GM12878 (cell line): ENCODE data around the gene SIVA1. TPM values are rescaled to one million over a fixed set of nuclear protein-coding genes. Genes with fewer than 3 reads are reported as not detected.

ENCODE experiments used
- ATAC-seq: fragments of 200-7000 bp; cut with Tn5 transposase; 3 replicates; pipeline ENCODE4 v1.9.1; 2020; ENCODE audit warnings: mild to moderate bottlenecking, moderate library complexity
- BruUV-seq: library from RNA; stranded (reverse); fragments of 400-500 nt; replicated peaks from 2 replicates; lab custom pipeline; 2021; lab: Mats Ljungman, UMichigan
- CTCF ChIA-PET: fragments of 300-600 bp; sonication (Branson Sonifier 250); formaldehyde crosslinking; extraction: SDS; loops from one replicate; lab custom pipeline; 2021; ENCODE audit warnings: inconsistent platforms; lab: Yijun Ruan, JAX
- POLR2A ChIA-PET: fragments of 350-600 bp; formaldehyde crosslinking; extraction: SDS; loops from one replicate; lab custom pipeline; 2021; ENCODE audit warnings: inconsistent platforms; lab: Charles Lee
- RAD21 ChIA-PET: fragments of 300-600 bp; sonication (Branson Sonifier 250); formaldehyde crosslinking; loops from one replicate; lab custom pipeline; 2023; ENCODE audit warnings: antibody characterized with exemption; ENCODE audit not compliant: unreplicated experiment; lab: Charles Lee
- SMC1A ChIA-PET: fragments of 300-600 bp; sonication (Branson Sonifier 250); formaldehyde crosslinking; loops from one replicate; lab custom pipeline; 2023; ENCODE audit not compliant: unreplicated experiment, uncharacterized antibody; lab: Charles Lee
- DNase-seq: peaks from one replicate; pipeline ENCODE4 v3.0.0-alpha.2; 2011; ENCODE audit warnings: low read depth, low spot score
- FAIRE-seq: peaks from 3 replicates; lab custom pipeline; 2011; peaks lifted over from hg19 to GRCh38; lab: Jason Lieb, UNC
- H2AFZ ChIP-seq: 2 replicates; pipeline ENCODE4 v1.6.0; 2011; ENCODE audit warnings: low read depth, low read length, control low read depth; ENCODE audit not compliant: control insufficient read depth
- H3K27ac ChIP-seq: 2 replicates; pipeline ENCODE4 v1.5.1; 2011; ENCODE audit warnings: control low read depth; ENCODE audit not compliant: control insufficient read depth, insufficient read depth
- H3K27me3 ChIP-seq, 2 experiments: replicated peaks in 1 of 2; 2 replicates each; pipeline versions ENCODE4 v1.6.0 to v1.6.1; 2011; ENCODE audit warnings: low read length in 1 of 2; ENCODE audit not compliant: control insufficient read depth in 2 of 2, insufficient read depth in 2 of 2
- H3K36me3 ChIP-seq, 2 experiments: 2 replicates each; pipeline ENCODE4 v1.5.1; 2011; ENCODE audit warnings: low read length in 1 of 2; ENCODE audit not compliant: control insufficient read depth in 2 of 2, insufficient read depth in 2 of 2
- H3K4me1 ChIP-seq: 2 replicates; pipeline ENCODE4 v1.6.1; 2011; ENCODE audit warnings: mild to moderate bottlenecking, low read length, moderate library complexity, mixed read lengths; ENCODE audit not compliant: control insufficient read depth, insufficient read depth
- H3K4me2 ChIP-seq: 2 replicates; pipeline ENCODE4 v1.6.0; 2011; ENCODE audit warnings: control low read depth; ENCODE audit not compliant: control insufficient read depth, insufficient read depth
- H3K4me3 ChIP-seq: fragments of 200-600 bp; sonication (generic); 2 replicates; pipeline ENCODE4 v1.5.1; 2016
- H3K79me2 ChIP-seq: 2 replicates; pipeline ENCODE4 v1.6.0; 2011; ENCODE audit warnings: low read length; ENCODE audit not compliant: control insufficient read depth, insufficient read depth
- H3K9ac ChIP-seq: 2 replicates; pipeline ENCODE4 v1.8.0; 2011; ENCODE audit warnings: low read length, control low read depth, mixed read lengths; ENCODE audit not compliant: control insufficient read depth, insufficient read depth
- H3K9me3 ChIP-seq: replicated peaks from 3 replicates; pipeline ENCODE4 v1.5.1; 2011; ENCODE audit warnings: mild to moderate bottlenecking, low read length; ENCODE audit not compliant: control insufficient read depth, insufficient read depth
- H4K20me1 ChIP-seq: 2 replicates; pipeline ENCODE4 v1.6.0; 2011; ENCODE audit not compliant: control insufficient read depth, insufficient read depth
- CHD2 ChIP-seq: IDR thresholded peaks from 2 replicates; pipeline ENCODE4 v1.6.1; 2011; ENCODE audit warnings: low read depth, low read length, improper control_type of control experiment, borderline replicate concordance
- GATAD2B ChIP-seq: fragments of 450-650 bp; conservative IDR thresholded peaks from 2 replicates; pipeline ENCODE4 v1.6.1; 2017; ENCODE audit warnings: low read depth, mild to moderate bottlenecking, moderate library complexity
- HCFC1 ChIP-seq: fragments of 150-350 bp; IDR thresholded peaks from 2 replicates; pipeline ENCODE4 v1.6.1; 2014; ENCODE audit warnings: low read length
- PKNOX1 ChIP-seq: fragments of 450-650 bp; IDR thresholded peaks from 2 replicates; pipeline ENCODE4 v1.6.1; 2016; ENCODE audit warnings: mild to moderate bottlenecking
- POLR2AphosphoS2 ChIP-seq: IDR thresholded peaks from 2 replicates; pipeline ENCODE4 v1.6.1; 2011; ENCODE audit warnings: low read depth, mild to moderate bottlenecking, low read length, improper control_type of control experiment, moderate library complexity
- SIX5 ChIP-seq: IDR thresholded peaks from 2 replicates; pipeline ENCODE4 v1.6.1; 2011; ENCODE audit warnings: mild to moderate bottlenecking, low read depth, low read length, moderate library complexity; ENCODE audit not compliant: severe bottlenecking
- WRNIP1 ChIP-seq: IDR thresholded peaks from 2 replicates; pipeline ENCODE4 v1.6.1; 2011; ENCODE audit warnings: low read depth, low read length, improper control_type of control experiment, borderline replicate concordance
- ZBTB11 ChIP-seq: fragments of 450-650 bp; formaldehyde crosslinking; IDR thresholded peaks from 2 replicates; pipeline ENCODE4 v1.5.0; 2022; ENCODE audit warnings: mild to moderate bottlenecking, missing genetic modification characterization
- ZSCAN29 ChIP-seq: fragments of 450-650 bp; IDR thresholded peaks from 2 replicates; pipeline ENCODE4 v1.6.1; 2017; ENCODE audit warnings: mild to moderate bottlenecking, moderate library complexity
- WGBS: methylation state at CpG from one replicate; pipeline ENCODE4 v1.1.6; 2016; ENCODE audit warnings: low lambda C conversion rate; ENCODE audit not compliant: insufficient replicate concordance, insufficient coverage; ENCODE audit errors: missing lambda C conversion rate; 5-methylcytosine and 5-hydroxymethylcytosine counted together
- in situ Hi-C: fragments of 300-500 bp; cut with MboI; formaldehyde crosslinking; loops from 9 replicates; pipeline ENCODE4 v1.14.3; 2018; ENCODE audit warnings: mixed read lengths
- intact Hi-C: fragments of 100-400 bp; cut with micrococcal nuclease; formaldehyde crosslinking; loops from one replicate; pipeline ENCODE4 v1.14.2; 2022; ENCODE audit not compliant: unreplicated experiment
- polyA plus RNA-seq, 11 experiments: library from polyadenylated mRNA; depleted of rRNA in 4 of 11; unstranded in 6 of 11; stranded (reverse) in 5 of 11; fragments of >200 nt; fragmentation: Nextera tagmentation in 4 of 11; fragmentation: Illumina TruSeq in 1 of 11; extraction: Ambion mirVana in 4 of 11; extraction: Trizol in 1 of 11; gene quantifications; 1 replicate in 1 of 11; 2 replicates in 10 of 11; pipeline versions ENCODE4 v1.2.1 to v1.2.3, GENCODE V29; 2011 to 2016; ENCODE audit warnings: inconsistent platforms in 2 of 11, missing spikeins in 2 of 11, low read depth in 1 of 11
- total RNA-seq, 4 experiments: library from RNA; depleted of rRNA in 3 of 4; stranded (reverse); fragments of >200 nt in 3 of 4; fragmentation: Illumina TruSeq in 1 of 4; extraction: Trizol in 1 of 4; gene quantifications; 2 replicates each; pipeline versions ENCODE4 v1.2.1 to v1.2.3, GENCODE V29; 2013 to 2021

The SIVA1 gene
- total and polyA plus RNA-seq, 10 of the 15 experiments (the other 5 are each of a cell fraction or from before 2014, with no cell fraction given): 4.6 to 282 (median 106) TPM

- TF ChIP-seq GATAD2B: no peak
- no peak for TF ChIP-seq CHD2
- no peak for TF ChIP-seq POLR2AphosphoS2
- TF ChIP-seq SIX5: no peak
- no peak for TF ChIP-seq ZSCAN29
Observed at GRCh38 chr14:104803912-104804410, 51.0 kb downstream of the SIVA1 start (continued).

GRCh38 chr14:104804481-104805325, 51.8 kb downstream of the SIVA1 start:
- H3K4me2 ChIP-seq: no peak overlapping the region
- BruUV-seq: no TSS peak
- FAIRE-seq (no peak), ATAC-seq (no peak), DNase-seq (no peak)
- RAD21 ChIA-PET: no interaction called here
- H3K9me3 ChIP-seq: no peaks in the 10 kb centered on the region
- H3K79me2 ChIP-seq: no peaks in the 10 kb centered on the region
- in situ Hi-C loops: no loop called here
- H2AFZ ChIP-seq: no peak overlapping the region
- TF ChIP-seq HCFC1 (no peak), WRNIP1 (no peak), PKNOX1 (no peak), ZBTB11 (CRISPR knock-in tag) (no peak)
- TF ChIP-seq, all 136 proteins: peak for 0
- H3K9ac ChIP-seq: no peak overlapping the region
- POLR2A ChIA-PET: no interaction called here
- SMC1A ChIA-PET: no interaction called here
- CTCF ChIA-PET: no interaction called here
- H3K36me3 ChIP-seq: no peaks in the 10 kb centered on the region
- H3K27ac ChIP-seq: no peak overlapping the region
- no peaks in the 10 kb centered on the region; a peak in 1 of 4 replicates for H3K27me3 ChIP-seq
- intact Hi-C loops: no loop called here
- peaks cover 8% of the 10 kb centered on the region for H3K4me1 ChIP-seq
- no peak overlapping the region for H3K4me3 ChIP-seq
- WGBS: 60% methylated on average over 16 of the region's 18 CpGs
- H4K20me1 ChIP-seq: no peaks in the 10 kb centered on the region
